RWPE1 (cell line): ENCODE measurements around the gene SMPDL3A.
A peak's percentile ranks its signal among the peaks of the same experiment; 100 is the strongest.
"Not testable (repeated sequence)": the region's sequence is repeated elsewhere in the genome, so short reads cannot be mapped to it uniquely, and the experiment has no call there.

ENCODE experiments used
- CTCF ChIA-PET: fragments of 350-600 bp; sonication (Branson Sonifier 250); formaldehyde crosslinking; extraction: SDS; loops from one replicate; lab custom pipeline; 2021; lab: Yijun Ruan, JAX
- POLR2A ChIA-PET: fragments of 400-600 bp; formaldehyde crosslinking; extraction: SDS; loops from one replicate; lab custom pipeline; 2020; ENCODE audit warnings: antibody characterized with exemption; ENCODE audit not compliant: low non-redundant PET; lab: Yijun Ruan, JAX
- DNase-seq: peaks from one replicate; pipeline ENCODE4 v3.0.0; 2012; ENCODE audit warnings: low spot score
- H3K27ac ChIP-seq: fragments of 450-650 bp; 2 replicates; pipeline ENCODE4 v1.5.1; 2017
- TF ChIP-seq, protein P1 (sequence below): fragments of 450-650 bp; conservative IDR thresholded peaks from 2 replicates; pipeline ENCODE4 v1.5.1; 2017; ENCODE audit warnings: low read depth, mild to moderate bottlenecking

SMPDL3A gene, protein sequence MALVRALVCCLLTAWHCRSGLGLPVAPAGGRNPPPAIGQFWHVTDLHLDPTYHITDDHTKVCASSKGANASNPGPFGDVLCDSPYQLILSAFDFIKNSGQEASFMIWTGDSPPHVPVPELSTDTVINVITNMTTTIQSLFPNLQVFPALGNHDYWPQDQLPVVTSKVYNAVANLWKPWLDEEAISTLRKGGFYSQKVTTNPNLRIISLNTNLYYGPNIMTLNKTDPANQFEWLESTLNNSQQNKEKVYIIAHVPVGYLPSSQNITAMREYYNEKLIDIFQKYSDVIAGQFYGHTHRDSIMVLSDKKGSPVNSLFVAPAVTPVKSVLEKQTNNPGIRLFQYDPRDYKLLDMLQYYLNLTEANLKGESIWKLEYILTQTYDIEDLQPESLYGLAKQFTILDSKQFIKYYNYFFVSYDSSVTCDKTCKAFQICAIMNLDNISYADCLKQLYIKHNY

DNA sequence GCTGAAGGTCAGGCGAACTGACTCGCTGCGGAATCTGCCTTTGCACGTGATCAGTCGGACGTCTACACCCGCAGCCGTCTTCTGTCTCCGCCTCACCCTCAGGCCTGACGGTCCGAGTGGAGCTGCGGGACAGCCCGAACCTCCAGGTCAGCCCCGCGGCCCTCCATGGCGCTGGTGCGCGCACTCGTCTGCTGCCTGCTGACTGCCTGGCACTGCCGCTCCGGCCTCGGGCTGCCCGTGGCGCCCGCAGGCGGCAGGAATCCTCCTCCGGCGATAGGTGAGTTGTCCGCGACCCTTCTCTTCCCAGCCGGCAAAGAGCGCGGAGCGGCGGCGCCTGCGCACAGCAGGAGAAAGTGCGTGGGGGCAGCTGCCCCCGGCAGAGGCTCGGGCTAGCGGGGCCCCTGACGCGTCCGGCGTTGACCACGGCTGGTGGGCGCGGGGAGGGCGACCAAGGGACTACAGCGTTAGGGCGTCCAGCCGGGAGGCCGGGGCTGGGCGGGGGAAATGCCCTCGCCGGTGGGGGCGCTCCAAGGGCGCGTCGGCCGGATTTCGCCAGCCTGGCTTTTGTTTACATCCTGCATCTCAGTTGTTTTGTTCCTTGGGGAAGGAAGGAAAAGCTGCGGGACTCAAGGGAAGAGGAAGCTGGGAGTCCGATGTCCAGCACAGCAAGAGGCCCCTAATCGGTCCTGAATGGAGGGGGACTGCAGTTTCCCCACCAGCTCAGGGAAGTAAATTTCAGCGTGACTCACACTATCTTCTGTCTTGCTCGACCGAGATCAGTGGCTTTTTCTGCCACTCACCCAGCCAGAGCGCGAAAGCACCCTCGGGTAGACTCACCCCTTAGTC lies at the start of gene SMPDL3A:
TSS of gene SMPDL3A (plus strand) at position 77 of the 846 bp plus-strand sequence. CDS start at position 166, 89 bp downstream.
- TF ChIP-seq, protein P1, sequence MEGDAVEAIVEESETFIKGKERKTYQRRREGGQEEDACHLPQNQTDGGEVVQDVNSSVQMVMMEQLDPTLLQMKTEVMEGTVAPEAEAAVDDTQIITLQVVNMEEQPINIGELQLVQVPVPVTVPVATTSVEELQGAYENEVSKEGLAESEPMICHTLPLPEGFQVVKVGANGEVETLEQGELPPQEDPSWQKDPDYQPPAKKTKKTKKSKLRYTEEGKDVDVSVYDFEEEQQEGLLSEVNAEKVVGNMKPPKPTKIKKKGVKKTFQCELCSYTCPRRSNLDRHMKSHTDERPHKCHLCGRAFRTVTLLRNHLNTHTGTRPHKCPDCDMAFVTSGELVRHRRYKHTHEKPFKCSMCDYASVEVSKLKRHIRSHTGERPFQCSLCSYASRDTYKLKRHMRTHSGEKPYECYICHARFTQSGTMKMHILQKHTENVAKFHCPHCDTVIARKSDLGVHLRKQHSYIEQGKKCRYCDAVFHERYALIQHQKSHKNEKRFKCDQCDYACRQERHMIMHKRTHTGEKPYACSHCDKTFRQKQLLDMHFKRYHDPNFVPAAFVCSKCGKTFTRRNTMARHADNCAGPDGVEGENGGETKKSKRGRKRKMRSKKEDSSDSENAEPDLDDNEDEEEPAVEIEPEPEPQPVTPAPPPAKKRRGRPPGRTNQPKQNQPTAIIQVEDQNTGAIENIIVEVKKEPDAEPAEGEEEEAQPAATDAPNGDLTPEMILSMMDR: peak; percentile 67
- ChIA-PET POLR2A (interaction anchor here (0.7 kb wide), 1 partner anchor 8 kb away, joined by 3 read pairs; no protein-coding TSS in a partner anchor), CTCF (interaction anchor here (0.6 to 1.3 kb wide), 11 partner anchors 9 to 323 kb away, joined by 3 to 7 read pairs (median 4); no protein-coding TSS in a partner anchor)
- DNase-seq: peak; percentile 55
- peak within 1 kb of the TSS; percentile 84 for H3K27ac ChIP-seq

DNA sequence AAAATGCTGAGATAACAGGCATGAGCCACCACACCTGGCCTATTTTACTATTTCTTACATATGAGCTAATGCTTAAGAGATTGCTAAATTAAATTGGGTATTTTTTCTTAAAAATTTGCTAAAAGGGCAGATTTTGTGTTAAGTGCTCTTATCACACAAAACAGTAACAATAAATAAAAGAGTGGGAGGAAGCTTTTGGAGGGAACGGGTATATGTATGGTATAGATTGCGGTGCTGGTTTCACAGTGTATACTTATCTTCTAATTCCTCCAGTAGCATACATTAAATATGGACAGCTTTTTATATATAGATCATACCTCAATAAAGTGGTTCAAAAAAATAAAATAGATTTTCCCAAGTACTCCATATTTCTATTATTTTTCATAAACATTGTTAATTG lies 49.0 kb upstream of the SMPDL3A start:
- TF ChIP-seq, protein P1: no peak
- ChIA-PET POLR2A (no interaction called here), CTCF (interaction anchor here (0.6 to 0.9 kb wide), 3 partner anchors 9 to 99 kb away, joined by 3 read pairs; no protein-coding TSS in a partner anchor)

DNA sequence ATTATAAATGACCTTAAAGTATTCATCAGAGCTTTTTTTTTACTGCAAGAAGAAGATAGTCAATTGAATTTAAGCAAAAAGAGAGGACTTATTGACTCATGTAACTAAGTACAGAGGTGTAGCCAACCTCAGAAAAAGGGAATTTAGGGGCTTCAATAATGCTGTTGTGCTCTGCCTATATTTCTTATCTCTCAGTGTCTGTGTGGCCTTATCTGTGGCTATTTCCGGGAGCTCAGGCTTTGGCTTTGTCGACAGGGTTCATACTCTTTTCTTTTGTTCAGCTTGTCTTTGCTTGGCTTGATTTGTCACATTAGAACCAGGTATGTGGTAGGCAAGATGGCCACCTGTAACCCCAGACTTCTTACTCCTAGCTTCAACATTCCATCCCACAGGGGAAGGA lies 48.1 kb upstream of the SMPDL3A start:
- DNase-seq: no peak
- TF ChIP-seq, protein P1: no peak
- no peak overlapping the region for H3K27ac ChIP-seq
- ChIA-PET CTCF (interaction anchor here (0.5 to 0.7 kb wide), 4 partner anchors 10 to 35 kb away, joined by 3 to 4 read pairs (median 3); no protein-coding TSS in a partner anchor), POLR2A (no interaction called here)

More for the DNA sequence above, 49.0 kb upstream of the SMPDL3A start:
- DNase-seq: no peak
- H3K27ac ChIP-seq: no peak overlapping the region

DNA sequence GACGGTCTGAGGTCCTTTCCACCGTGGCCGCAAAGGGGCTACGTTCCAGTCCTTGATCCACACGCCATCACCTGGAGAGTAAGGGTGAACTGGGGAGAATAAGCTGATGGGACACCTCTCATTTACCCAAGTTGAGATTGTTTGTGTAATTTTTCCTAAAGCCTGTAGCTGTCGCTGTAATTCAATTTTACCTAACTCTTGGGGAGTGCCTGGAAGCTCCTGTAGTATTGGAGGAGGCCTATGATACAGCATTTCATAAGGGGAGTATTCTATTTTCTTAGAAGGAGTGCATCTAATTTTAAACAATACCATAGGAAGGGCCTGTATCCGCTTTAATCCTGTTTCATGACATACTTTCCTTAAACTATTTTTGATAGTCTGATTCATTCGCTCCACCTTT lies 44.8 kb upstream of the SMPDL3A start:
- H3K27ac ChIP-seq, DNase-seq, POLR2A ChIA-PET: not testable (repeated sequence)
- CTCF ChIA-PET: interaction anchor here (0.7 kb wide), 1 partner anchor 58 kb away, joined by 3 read pairs; no protein-coding TSS in a partner anchor

DNA sequence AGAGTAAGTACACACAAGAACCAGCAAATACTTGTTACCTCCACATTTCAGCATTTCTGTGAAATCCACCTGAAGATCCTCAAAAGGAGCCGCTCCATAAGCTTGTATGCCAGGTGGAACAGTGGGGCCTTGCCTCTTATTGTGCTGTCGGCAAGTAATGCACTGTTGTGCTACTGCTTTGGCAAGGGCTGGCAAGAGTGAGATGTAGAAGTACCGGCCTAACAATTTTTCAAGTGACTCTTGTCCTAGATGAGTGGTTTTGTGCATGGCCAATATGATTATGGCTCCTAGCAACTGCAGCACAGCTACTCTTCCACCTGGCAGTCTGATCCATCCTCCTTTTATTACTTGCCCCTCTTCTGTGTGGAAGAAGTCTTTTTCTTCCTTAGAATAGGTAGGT lies 44.2 kb upstream of the SMPDL3A start:
- DNase-seq, POLR2A ChIA-PET, H3K27ac ChIP-seq: not testable (repeated sequence)
- CTCF ChIA-PET: interaction anchor here (1.3 kb wide), 1 partner anchor 94 kb away, joined by 4 read pairs; no protein-coding TSS in a partner anchor

DNA sequence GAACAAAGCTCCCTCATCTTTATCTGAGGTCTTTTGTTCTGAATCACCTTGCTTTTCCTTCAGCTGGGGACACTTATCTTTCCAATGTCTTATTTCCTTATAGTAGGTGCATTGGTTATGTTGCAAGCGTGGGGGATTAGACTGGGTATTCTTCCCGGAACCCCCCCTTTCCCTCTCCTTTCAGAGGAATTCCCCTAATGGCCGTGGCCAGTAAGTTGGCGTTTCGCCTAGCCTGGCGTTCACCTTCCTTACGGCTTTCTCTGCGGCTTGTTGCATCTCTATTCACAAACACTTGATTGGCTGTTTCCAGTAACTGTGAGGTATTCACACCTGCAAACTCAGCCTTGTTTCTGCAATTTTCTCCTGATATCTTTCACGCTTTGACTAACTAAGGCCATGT lies 42.4 kb upstream of the SMPDL3A start:
- POLR2A ChIA-PET: no interaction called here
- CTCF ChIA-PET: no interaction called here
- no peak for DNase-seq
- no peak overlapping the region for H3K27ac ChIP-seq
- TF ChIP-seq, protein P1: no peak

DNA sequence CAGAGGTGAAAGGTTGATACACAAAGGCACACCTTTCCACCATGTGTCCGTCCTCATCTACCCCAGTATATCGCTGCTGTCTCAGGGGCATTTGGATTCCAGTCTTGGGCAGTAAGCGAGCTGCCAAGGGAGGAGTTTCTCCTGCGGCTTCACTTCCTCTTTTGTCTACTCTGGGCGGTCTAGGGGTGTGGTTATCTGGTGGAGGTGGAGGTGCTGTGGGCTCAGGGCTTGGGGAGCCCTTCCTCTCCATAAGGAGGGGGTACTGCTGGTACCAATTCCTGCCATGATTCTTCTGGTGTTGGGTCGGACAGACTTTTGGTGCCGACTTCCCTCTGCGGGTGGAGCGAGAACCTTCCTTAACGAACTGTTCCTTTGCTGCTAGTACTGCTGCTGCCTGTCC lies 41.5 kb upstream of the SMPDL3A start:
- ChIA-PET CTCF (no interaction called here), POLR2A (no interaction called here)
- no peak overlapping the region for H3K27ac ChIP-seq
- TF ChIP-seq, protein P1: no peak
- no peak for DNase-seq

DNA sequence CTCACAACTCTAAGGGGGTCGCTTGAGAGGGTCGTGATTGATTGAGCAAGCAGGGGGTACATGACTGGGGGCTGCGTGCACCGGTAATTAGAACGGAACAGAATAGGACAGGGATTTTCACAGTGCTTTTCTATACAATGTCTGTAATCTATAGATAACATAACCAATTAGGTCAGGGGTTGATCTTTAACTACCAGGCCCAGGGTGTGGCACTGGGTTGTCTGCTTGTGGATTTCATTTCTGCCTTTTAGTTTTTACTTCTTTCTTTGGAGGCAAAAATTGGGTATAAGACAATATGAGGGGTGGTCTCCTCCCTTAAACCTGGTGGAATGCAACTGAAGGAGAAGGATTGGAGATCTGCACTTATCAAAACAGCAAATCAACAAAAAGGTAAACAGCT lies 40.1 kb upstream of the SMPDL3A start:
- DNase-seq, POLR2A ChIA-PET, H3K27ac ChIP-seq: not testable (repeated sequence)
- CTCF ChIA-PET: interaction anchor here (0.6 kb wide), 1 partner anchor 12 kb away, joined by 6 read pairs; no protein-coding TSS in a partner anchor
